T-helper 22 cell (primary cell): ENCODE data around the gene FRMD8.

Experiments used
- DNase-seq: peaks from one replicate; pipeline ENCODE4 v3.0.0-alpha.2; 2020; ENCODE audit warnings: low read depth

FRMD8 gene

DNA sequence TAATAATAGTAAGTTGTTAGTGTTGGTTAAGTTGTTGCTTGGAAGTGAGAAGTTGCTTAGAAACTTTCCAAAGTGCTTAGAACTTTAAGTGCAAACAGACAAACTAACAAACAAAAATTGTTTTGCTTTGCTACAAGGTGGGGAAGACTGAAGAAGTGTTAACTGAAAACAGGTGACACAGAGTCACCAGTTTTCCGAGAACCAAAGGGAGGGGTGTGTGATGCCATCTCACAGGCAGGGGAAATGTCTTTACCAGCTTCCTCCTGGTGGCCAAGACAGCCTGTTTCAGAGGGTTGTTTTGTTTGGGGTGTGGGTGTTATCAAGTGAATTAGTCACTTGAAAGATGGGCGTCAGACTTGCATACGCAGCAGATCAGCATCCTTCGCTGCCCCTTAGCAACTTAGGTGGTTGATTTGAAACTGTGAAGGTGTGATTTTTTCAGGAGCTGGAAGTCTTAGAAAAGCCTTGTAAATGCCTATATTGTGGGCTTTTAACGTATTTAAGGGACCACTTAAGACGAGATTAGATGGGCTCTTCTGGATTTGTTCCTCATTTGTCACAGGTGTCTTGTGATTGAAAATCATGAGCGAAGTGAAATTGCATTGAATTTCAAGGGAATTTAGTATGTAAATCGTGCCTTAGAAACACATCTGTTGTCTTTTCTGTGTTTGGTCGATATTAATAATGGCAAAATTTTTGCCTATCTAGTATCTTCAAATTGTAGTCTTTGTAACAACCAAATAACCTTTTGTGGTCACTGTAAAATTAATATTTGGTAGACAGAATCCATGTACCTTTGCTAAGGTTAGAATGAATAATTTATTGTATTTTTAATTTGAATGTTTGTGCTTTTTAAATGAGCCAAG, 38.9 kb downstream of the FRMD8 start:
- DNase-seq = peak; percentile 86

DNA sequence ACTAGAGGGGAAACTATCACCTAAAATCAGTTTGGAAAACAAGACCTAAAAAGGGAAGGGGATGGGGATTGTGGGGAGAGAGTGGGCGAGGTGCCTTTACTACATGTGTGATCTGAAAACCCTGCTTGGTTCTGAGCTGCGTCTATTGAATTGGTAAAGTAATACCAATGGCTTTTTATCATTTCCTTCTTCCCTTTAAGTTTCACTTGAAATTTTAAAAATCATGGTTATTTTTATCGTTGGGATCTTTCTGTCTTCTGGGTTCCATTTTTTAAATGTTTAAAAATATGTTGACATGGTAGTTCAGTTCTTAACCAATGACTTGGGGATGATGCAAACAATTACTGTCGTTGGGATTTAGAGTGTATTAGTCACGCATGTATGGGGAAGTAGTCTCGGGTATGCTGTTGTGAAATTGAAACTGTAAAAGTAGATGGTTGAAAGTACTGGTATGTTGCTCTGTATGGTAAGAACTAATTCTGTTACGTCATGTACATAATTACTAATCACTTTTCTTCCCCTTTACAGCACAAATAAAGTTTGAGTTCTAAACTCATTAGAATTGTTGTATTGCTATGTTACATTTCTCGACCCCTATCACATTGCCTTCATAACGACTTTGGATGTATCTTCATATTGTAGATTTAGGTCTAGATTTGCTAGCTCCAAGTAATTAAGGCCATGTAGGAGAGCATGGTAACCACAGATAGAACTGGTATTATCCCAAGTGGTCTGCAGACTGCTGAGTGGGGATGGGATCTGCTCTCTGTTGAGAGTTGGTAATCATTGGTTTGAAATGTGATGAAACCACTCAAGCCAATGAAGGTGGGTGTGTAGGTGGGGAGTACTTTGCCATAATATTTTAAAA, 39.8 kb downstream of the FRMD8 start:
- no peak for DNase-seq

DNA sequence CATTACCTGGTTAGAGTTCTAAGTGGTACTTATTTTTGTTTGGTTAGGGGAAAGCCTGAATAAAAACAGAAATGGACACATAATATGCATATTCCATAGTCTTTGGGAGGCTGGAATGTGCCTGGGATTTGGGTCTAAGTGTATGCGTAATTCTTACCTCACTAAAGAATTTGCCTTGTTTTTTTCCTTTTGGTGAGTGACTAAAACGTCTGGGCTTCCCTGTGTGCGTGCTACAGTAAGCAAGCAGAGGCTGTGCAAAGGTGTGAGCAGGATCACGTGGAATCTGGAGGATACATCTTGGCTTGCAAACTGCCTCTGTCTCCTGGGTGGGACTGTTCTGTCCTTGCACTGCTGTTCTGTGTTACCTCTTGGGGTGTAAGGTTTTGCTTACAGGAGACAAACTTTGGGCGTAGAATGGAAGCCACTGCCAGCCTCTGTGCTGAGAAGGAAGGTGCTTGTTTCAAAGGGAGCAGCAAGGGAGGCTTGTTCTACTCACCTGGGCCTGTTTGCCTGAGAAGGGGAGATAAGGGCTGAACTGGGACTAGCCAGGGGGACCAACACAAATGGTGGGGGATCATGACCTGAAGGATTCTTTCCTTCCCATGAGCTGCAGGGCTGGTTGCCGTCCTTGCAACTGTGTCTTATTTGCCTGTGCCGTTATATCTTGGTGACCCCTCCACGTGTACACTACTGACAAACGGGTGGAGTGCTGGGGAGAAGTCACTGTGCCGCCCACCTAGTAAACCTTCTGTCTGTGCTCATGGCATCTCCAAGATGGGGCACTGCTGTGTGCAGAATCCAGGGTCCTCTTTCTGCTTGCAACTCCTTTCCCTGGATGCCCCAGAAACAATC, 40.6 kb downstream of the FRMD8 start:
- DNase-seq = no peak

DNA sequence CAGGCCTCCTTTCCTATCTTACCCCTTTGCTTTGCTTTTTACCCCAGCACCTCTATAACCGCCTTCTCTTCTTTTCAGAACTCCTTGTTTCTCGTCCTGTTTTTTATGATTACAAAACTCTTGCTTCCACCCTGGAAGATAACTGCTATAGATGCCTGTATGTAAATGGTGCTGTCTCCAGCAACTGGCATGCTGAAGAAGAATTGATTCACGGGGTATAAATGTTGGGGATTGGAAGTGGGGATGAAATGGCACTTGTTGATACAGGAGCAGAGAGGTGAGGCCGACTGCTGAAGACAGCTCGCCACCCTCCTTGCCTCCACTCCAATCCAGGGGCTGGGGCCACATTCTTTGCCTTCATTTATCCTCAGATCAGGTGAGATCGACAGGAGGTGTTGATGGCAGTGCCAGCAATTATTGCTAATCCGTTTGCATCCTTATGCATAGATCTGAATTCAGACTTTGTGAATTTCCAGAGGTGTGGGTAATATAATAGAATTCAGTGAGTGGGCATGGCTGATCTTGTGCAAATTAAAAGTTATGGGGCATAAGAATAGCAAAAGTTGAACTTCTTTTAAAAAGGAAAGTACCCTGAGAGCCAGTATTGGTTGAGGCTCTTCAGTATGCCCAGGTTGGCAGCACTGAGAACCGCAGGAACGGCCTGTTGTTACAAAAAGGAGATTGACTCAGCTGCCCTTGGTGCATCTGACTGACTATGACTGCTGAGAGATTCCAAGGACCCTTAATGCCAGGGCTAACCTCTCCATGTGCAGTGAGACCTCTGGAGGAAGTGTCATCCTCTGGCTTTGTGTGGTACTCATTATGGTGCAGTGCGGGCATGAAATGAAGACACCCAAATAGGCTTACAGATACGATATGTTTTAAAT, 41.5 kb downstream of the FRMD8 start:
- no peak for DNase-seq

DNA sequence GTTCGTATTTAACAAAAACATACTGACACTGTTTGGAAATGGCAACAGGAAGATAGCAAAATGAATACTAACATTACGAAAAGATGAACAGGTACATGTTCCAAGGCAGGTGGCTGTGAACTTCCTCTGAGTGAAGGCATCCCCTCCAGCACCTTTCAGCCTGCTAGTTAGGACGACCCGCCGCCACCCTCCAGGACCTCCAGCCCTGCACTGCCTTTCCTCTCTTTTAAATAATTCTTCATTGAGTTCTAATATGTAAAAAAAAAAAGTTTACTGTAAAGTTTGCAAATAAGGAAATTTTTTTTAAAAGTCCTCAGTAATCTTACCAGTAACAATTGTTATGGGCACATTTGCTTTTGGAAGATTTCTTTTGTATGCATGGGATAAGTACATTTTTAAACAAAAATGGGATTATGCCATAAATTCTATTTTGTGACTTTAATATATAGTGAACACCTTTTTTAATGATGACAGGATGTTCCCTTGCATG, 42.2 kb downstream of the FRMD8 start:
- no peak for DNase-seq

DNA sequence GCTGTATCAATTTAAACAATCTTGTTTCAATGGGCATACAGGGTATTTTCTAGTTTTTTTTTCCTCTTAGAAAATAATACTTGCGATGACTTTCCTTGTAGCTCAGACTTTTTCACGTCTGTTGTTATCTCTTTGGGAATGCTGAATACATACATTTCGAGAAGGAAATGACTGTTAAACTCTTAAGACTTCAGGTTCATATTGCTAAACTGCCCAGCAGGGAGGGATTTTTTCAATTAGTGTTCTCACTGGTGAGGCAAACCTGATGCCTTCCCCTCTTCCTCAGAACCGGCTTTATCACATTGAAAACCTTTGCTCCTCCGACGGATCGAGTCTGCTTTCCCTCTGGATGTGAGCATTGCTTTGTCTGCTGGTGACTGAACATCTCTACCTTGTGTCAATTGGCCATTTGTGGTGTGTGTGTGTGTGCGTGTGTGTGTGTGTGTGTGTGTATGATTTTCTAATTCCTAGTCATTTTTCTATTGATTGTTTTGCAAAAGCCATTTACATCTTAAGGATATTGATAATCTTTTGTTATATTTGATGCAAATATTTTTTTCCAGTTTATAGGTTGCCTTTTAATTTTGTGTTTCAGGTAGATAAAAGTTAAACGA, 42.7 kb downstream of the FRMD8 start:
- DNase-seq = no peak

DNA sequence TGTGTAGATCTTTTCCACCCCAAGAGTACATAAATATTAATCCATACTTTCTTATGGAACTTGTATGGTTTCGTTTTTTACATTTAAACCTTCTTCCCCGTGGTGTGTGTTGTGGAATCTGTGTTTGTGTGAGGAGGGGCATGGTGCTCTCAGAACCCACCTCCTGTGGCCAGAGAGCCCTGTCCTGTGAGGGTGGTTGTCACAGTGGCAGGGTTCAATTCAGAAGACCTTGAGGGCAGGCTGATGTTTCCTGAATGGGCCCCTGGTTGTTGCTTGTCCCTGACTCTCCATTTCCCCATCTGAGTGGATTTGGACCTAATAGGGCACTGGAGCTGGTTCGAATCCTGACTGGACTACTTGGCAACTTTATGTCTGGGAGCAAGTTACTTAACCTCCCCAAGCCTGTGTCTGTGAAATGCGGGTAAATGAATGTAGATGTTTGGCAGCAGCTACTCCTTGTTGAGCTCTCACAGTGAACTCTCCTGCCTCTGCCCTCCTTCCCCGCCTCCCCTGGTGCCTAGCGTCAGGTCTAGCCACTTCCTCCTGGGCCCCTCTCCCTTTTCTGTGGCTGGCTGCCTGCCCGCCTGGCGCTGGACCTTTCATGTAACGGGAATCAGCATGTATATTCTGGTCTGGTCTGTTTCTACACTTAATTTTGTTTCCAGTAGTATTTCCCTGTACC, 43.4 kb downstream of the FRMD8 start:
- no peak for DNase-seq

DNA sequence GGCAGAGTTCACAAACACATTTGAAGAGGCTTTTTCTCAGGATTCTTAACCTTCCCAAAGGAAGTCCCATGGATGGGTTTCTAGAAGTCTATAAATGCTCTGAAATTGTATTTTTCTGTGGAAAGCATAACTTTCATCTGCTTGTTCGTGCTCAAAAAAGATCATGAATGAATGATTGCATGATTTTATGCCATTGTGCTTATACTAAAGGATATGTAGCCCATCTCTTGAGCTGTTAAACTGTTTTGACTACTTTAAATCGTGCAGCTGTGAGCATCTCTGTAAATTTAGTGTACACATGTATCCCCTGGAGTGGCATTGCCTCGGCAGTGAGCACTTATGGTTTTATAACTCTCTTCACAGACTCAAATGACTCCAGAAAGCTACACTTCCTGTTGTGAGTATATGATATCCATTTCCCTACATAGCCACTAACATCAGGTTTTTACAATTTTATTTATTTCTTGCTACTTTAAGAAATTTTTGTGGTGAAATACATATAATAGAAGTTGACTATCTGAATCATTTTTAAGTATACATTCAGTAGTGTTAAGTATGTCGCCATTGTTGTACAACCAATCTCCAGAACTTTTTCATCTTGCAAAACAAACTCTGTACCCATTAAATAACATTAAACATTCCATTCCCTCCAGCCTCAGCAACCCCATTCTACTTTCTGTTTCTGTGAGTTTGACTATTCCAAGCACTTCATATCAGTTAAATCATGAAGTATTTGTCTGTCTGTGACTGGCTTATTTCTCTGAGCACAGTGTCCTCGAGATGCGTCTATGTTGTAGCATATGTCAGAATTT, 44.2 kb downstream of the FRMD8 start:
- no peak for DNase-seq

DNA sequence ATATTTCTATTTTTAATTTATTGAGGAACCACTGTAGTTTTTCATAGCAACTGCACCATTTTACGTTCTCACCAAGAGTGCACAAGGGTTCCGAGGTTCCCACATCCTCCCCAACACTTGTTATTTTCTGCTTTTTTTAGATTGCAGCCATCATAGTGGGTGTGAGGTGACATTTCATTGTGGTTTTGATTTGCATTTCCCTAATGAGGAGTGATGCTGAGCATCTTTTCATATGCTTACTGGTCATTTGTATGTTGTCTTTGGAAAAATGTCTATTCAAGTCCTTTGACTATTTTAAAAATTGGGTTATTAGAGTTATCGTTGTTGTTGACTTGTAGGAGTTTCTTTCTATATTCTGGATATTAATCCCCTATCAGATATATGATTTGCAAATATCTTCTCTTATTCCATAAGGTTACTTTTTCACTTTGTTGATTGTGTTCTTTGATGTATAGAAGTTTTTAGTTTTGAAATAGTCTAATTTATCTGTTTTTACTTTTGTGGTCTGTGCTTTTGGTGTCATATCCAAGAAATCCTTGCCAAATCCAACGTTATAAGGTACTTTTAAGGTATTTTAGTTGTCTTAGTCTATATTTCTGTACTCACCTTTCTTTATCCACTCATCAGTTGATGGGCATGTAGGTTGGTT, 45.1 kb downstream of the FRMD8 start:
- peak; percentile 44 for DNase-seq

DNA sequence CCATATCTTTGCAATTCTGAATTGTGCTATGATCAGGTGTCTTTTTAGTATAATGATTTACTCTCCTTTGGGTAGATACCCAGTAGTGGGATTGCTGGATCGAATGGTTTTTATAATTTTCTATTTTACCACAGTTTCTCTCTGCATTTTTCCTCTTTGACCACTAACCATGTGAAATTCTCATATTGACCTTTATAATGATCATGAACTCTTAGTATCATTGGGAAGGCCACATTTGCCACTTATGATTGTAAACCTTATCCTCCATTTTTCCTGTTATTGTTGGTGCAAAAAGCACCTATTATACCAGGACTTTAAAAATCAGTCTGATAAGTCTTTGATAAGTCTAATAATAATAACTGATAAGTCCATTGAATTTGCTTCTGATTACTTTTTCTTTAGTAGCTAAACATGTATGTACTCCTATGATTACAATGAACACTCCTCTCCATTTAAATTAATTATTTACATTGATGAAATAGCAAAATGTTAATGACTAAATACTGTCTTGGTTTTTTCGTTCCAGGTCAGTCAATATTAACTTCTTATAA, 45.7 kb downstream of the FRMD8 start:
- DNase-seq = no peak

DNA sequence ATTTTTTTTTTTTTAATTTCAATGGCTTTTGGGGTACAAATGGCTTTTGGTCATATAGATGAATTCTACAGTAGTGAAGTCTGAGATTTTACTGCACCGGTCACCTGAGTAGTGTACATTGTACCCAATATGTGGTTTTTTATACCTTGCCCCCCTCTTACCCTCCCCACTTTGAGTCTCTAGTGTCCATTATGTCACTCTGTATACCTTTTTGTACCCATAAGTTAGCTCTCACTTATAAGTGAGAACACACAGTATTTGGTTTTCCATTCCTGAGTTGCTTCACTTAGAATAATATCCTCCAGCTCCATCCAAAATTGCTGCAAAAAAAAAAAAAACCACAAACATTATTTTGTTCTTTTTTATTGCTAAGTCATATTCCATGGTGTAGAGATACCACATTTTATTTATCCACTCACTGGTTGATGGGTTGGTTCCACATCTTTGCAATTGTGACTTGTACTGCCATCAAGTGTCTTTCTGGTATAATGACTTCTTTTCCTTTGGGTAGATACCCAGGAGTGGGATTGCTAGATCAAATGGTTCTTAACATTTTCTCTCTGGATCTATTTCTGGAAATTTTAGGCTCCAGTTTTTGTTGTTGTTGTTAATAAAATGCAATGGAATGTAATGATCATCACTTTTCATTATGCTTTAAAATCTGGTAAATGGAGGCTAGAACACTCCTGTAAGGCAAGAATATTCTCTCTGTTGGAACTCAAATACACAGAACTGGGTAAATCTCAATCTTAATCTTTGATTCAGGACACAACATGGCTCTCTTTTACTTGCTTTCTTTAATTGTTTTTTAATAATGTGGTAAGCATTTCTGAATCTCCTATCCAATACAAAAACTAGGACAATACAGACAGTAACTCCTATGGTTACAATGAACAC, 46.5 kb downstream of the FRMD8 start:
- DNase-seq = no peak

DNA sequence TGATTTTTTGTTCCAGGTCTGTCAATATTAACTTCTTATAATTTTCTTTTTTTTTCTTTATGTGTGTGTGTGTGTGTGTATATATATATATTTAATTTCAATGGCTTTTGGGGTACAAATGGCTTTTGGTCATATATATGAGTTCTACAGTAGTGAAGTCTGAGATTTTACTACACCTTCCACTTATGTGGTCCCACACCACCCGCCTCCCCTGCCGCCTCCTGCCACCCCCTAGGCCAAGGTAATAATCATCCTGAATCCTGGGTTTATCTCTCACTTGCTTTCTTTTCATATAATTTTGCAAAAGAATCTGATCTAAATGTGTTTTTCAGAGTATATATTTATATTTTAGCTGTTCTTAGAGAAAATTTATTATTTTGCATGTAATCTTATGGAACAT, 47.2 kb downstream of the FRMD8 start:
- no peak for DNase-seq

DNA sequence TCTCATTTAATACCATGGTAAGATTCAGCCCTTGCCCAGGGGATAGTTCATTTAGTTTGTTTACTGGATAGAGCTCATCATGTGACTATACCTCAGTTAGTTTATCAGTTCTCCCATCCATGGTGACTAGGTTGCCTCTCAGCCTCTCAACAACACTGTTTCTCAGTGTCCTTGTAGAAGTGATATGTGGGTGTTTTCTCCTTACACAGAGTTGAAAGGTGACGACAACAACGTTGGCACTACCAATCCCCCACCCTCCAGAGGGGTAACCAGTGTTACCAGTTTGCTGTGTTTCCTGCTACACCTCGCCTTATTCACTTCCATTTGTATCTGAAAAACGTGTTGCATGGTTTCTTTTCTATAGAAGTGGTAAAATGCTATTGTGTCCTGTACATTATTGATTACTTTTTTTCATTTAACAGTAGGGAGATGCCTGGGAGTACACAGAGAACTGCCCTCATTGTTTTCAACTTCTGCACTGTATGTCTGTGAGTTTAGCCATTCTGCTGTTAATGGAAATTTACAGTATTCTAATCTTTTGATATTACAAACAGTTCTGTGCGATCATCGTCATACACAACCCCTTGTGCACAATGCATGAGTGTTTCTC, 47.7 kb downstream of the FRMD8 start:
- no peak for DNase-seq

DNA sequence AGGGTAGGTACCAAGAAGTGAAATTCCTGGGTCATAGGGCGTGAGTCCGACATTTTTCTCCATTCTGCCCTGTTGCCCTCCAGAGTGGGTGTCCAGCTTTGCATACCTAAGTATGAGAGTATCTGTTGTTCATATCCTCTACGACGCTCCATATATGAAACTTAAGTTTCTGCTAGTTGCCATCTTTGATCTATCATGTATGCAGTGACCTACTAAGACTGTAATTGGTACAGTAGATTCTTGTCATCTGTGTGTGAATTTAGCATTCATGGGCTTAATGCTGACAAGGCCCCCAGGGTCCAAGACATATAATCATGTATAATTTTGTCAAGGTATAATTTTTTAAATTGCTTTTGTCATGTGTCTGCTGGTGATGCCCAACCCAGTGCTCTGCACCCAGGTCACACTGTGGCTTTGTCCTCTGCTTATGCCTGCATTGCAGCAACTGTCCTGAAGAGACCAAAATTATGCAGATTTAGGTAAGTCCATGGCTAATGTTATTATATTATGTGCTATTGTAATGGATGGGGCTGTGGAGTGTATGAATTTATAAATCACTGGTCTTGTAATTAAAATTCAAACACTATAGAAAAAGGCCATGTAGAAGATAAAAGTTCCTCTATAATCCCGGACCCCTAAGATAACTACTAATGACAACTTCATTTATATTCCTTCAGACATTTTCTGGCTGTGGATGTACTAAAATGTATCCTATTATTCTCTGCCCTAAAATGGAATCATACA, 48.4 kb downstream of the FRMD8 start:
- DNase-seq = no peak

DNA sequence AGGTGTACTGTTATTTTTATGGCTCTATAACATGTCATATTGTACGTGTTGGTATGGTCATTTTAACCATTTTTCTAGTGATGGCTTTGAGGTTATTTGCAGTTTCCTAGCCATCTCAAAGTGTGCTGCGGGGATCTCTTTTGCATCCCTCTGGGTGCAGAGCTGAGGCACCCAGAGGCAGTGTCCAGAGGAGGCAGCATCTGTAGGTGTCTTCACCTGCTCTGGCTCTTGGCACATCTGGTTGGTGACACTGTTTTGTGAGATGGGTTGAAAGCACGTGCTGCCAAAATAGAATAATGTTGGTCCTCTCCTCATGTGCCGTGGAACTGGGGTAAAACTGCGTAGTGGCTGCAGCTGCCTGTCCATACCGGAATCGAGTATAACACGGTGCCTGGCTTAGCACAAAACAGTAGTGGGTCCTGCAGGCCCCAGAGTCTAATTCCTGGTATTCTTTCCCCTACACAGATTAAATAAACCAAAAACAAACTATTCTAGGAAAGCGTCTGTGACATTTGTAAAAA, 49.0 kb downstream of the FRMD8 start:
- DNase-seq = no peak

DNA sequence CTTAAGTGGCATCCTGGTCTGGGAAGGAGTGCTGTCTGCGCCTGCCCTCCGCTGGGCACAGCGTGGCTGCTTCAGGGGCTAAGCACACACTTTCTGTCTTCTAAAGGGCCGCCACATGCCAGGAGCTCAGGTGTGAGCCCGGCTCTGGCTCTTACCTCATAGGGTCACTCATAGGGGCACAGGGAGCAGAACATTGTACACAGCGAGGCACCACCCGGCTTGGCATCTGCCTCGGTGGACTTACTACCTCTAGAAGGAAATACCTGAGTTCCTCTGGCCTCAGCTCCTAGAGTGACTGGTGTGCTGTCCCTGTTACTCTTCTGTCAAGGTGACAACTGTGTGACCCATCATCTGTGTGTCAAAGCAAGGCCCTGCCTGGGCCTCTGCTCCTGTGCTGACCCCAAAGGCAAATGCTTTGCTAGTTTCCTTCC, 49.6 kb downstream of the FRMD8 start:
- no peak for DNase-seq
